GM18498 (cell line): ENCODE results near the gene KLK10.

ENCODE experiments used
- ATAC-seq: cut with Tn5 transposase; IDR thresholded peaks from one replicate; pipeline ENCODE4 v1.9.1; 2021; ENCODE audit warnings: mild to moderate bottlenecking, moderate library complexity; ENCODE audit not compliant: unreplicated experiment

Gene KLK10, protein sequence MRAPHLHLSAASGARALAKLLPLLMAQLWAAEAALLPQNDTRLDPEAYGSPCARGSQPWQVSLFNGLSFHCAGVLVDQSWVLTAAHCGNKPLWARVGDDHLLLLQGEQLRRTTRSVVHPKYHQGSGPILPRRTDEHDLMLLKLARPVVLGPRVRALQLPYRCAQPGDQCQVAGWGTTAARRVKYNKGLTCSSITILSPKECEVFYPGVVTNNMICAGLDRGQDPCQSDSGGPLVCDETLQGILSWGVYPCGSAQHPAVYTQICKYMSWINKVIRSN

GRCh38 chr19:51019544-51019925 lies at the start of gene KLK10:
TSS of gene KLK10 (minus strand) at chr19:51019709. CDS start at chr19:51019130, 579 bp downstream.
- no peak for ATAC-seq

- ATAC-seq, result no peak
Measured at GRCh38 chr19:51066393-51067186, 47.1 kb upstream of the KLK10 start.

DNA sequence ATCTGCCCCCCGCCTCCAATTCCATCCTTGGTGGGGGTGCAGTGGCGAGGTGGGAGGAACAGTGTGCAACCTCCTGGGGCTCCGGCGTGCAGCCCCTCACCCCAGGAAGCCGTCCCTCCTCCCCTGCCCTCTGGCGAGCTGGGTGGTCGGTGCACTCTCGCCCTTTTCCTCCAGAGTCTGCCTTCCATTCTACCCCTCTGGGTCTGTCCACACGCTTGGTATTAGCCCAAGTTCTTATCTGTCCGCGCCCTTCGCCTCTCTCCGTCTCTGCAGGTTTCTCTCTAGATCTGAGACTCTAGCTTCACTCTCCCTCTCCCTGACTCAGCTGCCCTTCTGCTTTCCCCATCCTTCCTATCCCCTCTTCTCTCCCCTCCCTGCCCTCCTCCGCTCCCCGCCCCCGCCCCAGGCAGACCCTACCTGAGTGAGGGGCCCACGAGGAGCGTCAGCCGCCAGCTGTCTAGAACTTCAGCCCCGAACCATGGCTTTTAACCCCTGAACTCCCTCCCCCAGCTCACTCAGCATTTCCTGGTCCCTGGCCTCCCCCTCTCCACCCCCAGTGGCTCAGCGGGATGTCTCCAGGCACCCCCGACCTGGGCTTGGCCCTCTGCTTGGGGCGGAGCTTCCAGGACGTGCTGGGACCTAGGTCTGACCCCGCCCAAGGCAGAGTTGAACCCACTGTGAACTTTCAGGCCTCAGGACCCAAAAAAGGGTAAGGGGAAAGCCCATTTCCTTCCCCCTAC lies 45.9 kb upstream of the KLK10 start:
- no peak for ATAC-seq

GRCh38 chr19:51064534-51065220 lies 45.2 kb upstream of the KLK10 start, which contains the start of gene KLK13:
TSS of gene KLK13 (minus strand) at chr19:51065092. CDS start at chr19:51065067, 25 bp downstream.
- ATAC-seq, result no peak

DNA sequence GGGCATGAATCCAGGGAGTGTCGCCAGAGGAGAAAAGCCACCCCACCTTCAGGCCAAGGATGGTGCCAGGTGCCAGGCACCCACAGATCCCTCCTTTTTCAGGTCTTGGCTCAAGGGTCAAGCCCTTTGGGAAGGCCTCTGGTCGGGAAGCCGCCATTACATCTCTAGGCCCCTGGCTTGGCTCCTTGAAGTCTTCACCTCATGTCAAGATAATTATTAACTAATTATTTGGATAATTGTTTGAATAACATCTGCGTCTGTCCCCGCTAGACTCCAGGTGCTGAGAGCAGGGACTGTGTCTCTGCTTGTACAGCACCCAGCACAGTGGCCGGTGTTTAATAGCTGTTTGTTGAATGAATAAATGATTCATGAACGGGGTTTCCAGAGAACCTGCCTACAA lies 44.2 kb upstream of the KLK10 start:
- no peak for ATAC-seq

GRCh38 chr19:51060973-51061372 lies 41.5 kb upstream of the KLK10 start:
- no peak for ATAC-seq

- no peak for ATAC-seq
Measured at GRCh38 chr19:51060336-51060735, 40.8 kb upstream of the KLK10 start.

DNA sequence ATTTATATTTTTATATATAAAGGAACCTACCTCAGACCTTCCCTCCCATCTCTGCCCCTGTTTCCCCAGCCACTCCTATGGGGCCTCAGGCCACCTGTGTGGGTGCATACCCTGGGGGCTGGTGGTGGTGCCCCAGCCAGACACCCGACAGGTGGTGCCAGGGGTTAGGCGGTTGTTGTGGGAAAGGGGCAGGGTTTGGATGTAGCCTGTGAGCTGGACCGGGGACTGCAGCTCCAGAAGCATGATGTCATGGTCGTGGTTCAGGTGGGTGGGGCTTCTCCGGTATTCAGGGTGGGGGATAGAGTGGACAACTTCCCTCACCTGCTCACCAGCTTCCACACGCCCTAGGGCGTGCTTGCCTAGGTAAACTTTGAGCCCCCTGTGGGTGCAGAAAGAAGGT lies 40.2 kb upstream of the KLK10 start:
- no peak for ATAC-seq

DNA sequence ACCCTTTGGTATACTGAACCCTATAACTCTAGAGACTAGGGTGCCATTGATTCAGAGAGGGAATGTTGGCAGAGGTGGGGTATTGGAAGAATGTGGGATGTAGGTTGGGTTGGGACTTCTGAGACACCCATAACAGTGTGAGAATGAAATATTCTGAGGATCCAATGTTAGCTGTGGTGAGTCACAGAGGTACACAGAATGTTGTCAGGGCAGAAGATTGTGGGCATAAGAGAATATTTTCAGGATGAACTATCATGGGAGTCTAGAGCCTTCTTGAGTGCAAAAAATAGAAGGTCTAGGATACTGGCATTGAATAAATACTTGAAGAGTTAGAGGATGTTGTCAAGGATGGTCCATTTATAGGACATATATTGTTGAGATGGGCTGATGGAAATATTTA lies 36.4 kb upstream of the KLK10 start:
- no peak for ATAC-seq

DNA sequence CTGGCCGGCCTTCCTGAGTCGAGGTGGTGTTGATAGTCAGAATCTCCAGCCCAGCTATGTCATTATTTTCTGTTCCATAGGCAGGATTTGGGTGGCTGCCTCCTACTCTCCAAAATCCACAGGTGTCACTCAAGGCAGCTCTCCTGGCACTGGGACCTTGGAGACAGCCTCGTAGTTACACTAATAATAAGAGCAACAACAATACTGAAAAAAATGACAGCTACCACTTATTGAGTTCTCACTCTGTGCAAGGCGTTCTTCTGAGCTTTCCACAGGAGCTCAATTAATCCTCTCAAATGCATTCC lies 27.5 kb upstream of the KLK10 start:
- no peak for ATAC-seq

DNA sequence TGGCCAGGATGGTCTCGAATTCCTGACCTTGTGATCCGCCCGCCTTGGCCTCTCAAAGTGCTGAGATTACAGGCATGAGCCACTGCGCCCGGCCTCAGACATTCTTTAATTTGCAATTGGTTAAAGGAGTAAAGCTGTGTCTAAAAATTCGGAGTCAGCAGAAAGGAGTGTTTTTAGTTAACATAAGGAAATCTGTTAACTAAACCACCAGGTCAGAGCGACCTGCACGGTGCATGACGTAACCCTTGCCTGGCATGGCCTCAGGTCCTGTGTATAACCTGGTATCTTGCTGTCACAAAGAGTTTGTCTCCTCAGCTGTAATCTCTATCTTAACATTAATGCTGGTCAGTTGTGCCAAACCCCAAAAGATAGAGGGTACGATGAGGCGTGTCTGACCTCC lies 24.8 kb upstream of the KLK10 start:
- ATAC-seq, result no peak

- no peak for ATAC-seq
Measured at GRCh38 chr19:51043497-51043896, 24.0 kb upstream of the KLK10 start.

DNA sequence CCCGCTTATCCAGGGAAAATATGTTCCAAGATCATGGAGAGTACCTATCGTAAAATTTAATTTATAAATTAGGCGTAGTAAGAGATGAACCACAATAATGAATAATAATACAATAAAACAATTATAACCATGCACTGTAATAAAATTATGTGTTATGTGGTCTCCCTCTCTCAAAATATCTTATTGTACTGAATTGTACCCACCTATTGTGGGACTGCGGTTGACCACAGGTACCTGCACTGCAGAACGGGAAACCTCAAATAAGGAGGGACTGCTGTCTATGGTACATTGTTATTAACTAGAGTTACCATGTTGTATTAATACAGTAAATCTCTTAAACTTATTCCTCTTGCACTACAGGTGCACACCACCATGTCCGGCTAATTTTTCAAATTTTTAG lies 20.6 kb upstream of the KLK10 start:
- no peak for ATAC-seq

- no peak for ATAC-seq
Measured at GRCh38 chr19:51036519-51036918, 17.0 kb upstream of the KLK10 start.

DNA sequence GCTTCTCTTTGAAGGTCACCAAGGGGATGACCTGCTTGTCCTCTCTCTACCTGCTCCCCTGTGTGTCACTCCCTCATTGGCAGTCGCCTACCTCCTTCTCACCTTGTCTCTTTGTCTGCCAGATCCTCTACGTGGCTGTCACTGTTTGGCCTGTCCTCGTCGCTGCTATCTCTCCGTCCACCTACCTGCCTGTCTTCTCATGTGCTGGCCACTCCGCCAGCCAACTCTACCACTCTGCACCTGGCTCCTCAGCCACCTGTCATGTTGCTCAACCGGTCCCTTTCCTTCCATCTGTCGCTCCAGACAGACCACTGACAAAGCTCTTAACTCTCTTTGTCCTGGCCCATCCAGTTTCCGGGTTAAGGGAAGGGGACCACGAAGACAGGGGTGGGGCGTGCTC lies 15.2 kb upstream of the KLK10 start, which contains the start of gene KLK12:
KLK12 (minus strand) TSS at position 299 of the 400 bp plus-strand sequence. CDS start 381 bp downstream, outside the sequence.
- no peak for ATAC-seq

DNA sequence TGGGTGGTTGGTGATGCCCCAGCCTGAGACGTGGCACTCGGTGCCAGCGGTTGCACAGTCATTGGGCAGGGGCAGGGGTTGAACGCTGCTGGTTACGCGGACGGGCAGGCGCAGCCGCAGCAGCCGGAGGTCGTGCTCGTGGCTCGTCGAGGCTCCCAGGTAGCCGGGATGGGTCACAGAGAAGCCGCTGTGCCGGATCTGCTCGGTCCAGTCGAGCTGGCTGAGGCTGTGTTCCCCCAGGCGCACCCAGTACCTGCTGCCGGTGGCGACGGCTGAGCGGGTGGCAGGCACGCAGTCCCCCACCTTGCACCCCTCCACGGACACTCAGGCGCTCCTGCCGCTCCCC lies 12.3 kb upstream of the KLK10 start:
- ATAC-seq, result no peak

GRCh38 chr19:51031220-51031879 lies 11.8 kb upstream of the KLK10 start:
- ATAC-seq, result no peak

- no peak for ATAC-seq
Measured at GRCh38 chr19:51030631-51031030, 11.1 kb upstream of the KLK10 start.

DNA sequence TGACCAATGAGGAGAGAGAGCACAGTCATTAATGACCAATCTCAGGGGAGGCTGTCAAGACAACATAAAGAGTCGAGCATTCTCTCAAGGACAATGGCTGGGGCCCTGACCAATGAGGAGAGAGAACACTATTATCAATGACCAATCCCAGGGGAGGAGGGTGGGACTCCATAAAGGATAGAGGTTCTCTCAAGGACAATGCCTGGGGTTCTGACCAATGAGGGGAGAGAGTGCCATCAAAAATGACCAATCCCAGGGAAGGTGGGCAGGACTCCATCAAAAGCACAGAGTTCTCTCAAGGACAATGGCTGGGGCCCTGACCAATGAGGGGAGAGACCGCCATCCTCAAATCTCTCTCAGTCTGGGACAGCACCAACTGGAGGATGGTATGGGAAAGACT lies 10.2 kb upstream of the KLK10 start:
- no peak for ATAC-seq

GRCh38 chr19:51027873-51028272 lies 8.4 kb upstream of the KLK10 start:
- ATAC-seq, result no peak
